IMR-90 (cell line): ENCODE data around the gene OR4F6. TPM values are rescaled to one million over a fixed set of nuclear protein-coding genes. Genes with fewer than 3 reads are reported as not detected.

Experiments used
- ATAC-seq: fragments of 200-7000 bp; cut with Tn5 transposase; 2 replicates; pipeline ENCODE4 v1.9.1; 2020; ENCODE audit warnings: low read depth, mild to moderate bottlenecking, moderate library complexity
- BruUV-seq: library from RNA; stranded (reverse); fragments of 400-500 nt; replicated peaks from 2 replicates; lab custom pipeline; 2021; lab: Mats Ljungman, UMichigan
- CTCF ChIA-PET: fragments of 300-600 bp; formaldehyde crosslinking; extraction: SDS; loops from one replicate; lab custom pipeline; 2021; ENCODE audit warnings: antibody characterized with exemption; lab: Yijun Ruan, JAX
- POLR2A ChIA-PET: fragments of 300-600 bp; sonication (Branson Sonifier 250); formaldehyde crosslinking; loops from one replicate; lab custom pipeline; 2022; ENCODE audit warnings: antibody characterized with exemption; ENCODE audit not compliant: unreplicated experiment; lab: Charles Lee
- DNase-seq: peaks from one replicate; pipeline ENCODE4 v3.0.0; 2013
- H2AFZ ChIP-seq: replicated peaks from 2 replicates; pipeline ENCODE3; 2013; ENCODE audit warnings: low read length, mild to moderate bottlenecking; ENCODE audit not compliant: poor library complexity
- H2AK5ac ChIP-seq: 2 replicates; pipeline ENCODE4 v1.6.1; 2013; ENCODE audit warnings: low read depth, low read length, inconsistent platforms
- H2AK9ac ChIP-seq: replicated peaks from 2 replicates; pipeline ENCODE3; 2013; ENCODE audit warnings: mild to moderate bottlenecking, low read depth, low read length, moderate library complexity; ENCODE audit not compliant: poor library complexity
- H2BK120ac ChIP-seq: 2 replicates; pipeline ENCODE4 v1.6.1; 2013; ENCODE audit warnings: low read depth, low read length, inconsistent platforms
- H2BK15ac ChIP-seq: 3 replicates; pipeline ENCODE4 v1.6.1; 2013; ENCODE audit warnings: low read depth, low read length, inconsistent platforms
- H2BK20ac ChIP-seq: 2 replicates; pipeline ENCODE4 v1.6.1; 2013; ENCODE audit warnings: low read depth, mild to moderate bottlenecking, inconsistent platforms, low read length, moderate library complexity
- H2BK5ac ChIP-seq: 2 replicates; pipeline ENCODE4 v1.6.1; 2013; ENCODE audit warnings: mild to moderate bottlenecking, low read depth, low read length, inconsistent platforms; ENCODE audit not compliant: poor library complexity, severe bottlenecking
- H3K14ac ChIP-seq: replicated peaks from 2 replicates; pipeline ENCODE4 v1.6.1; 2013; ENCODE audit warnings: low read depth, low read length, inconsistent platforms
- H3K18ac ChIP-seq: 2 replicates; pipeline ENCODE4 v1.6.1; 2013; ENCODE audit warnings: low read depth, low read length, control low read depth
- H3K23ac ChIP-seq: 2 replicates; pipeline ENCODE4 v1.6.1; 2013; ENCODE audit warnings: low read depth, low read length, inconsistent platforms
- H3K27ac ChIP-seq: 2 replicates; pipeline ENCODE4 v1.5.1; 2013; ENCODE audit warnings: mild to moderate bottlenecking, control low read depth, low read length; ENCODE audit not compliant: insufficient read depth
- H3K27me3 ChIP-seq: 2 replicates; pipeline ENCODE4 v1.6.1; 2013; ENCODE audit warnings: low read length; ENCODE audit not compliant: control insufficient read depth, insufficient read depth
- H3K36me3 ChIP-seq: 2 replicates; pipeline ENCODE4 v1.6.1; 2013; ENCODE audit warnings: low read length, mixed read lengths; ENCODE audit not compliant: control insufficient read depth, insufficient read depth
- H3K4ac ChIP-seq: 2 replicates; pipeline ENCODE4 v1.6.1; 2013; ENCODE audit warnings: low read depth, low read length, inconsistent platforms
- H3K4me1 ChIP-seq: 2 replicates; pipeline ENCODE4 v1.6.1; 2013; ENCODE audit warnings: low read length, mixed read lengths; ENCODE audit not compliant: control insufficient read depth, insufficient read depth
- H3K4me2 ChIP-seq: 2 replicates; pipeline ENCODE4 v1.6.1; 2013; ENCODE audit warnings: low read depth, mild to moderate bottlenecking, control low read depth, low read length, moderate library complexity
- H3K4me3 ChIP-seq: 2 replicates; pipeline ENCODE4 v1.5.1; 2013; ENCODE audit warnings: low read depth, mild to moderate bottlenecking, control low read depth, low read length, moderate library complexity; ENCODE audit not compliant: insufficient read depth
- H3K56ac ChIP-seq: 2 replicates; pipeline ENCODE4 v1.6.1; 2013; ENCODE audit warnings: low read length, inconsistent platforms; ENCODE audit not compliant: insufficient read depth; ENCODE audit errors: extremely low read depth
- H3K79me1 ChIP-seq, 2 experiments: 2 replicates each; pipeline ENCODE4 v1.6.1; 2013; ENCODE audit warnings: low read length in 2 of 2, inconsistent platforms in 1 of 2, low read depth in 1 of 2
- H3K9ac ChIP-seq: 2 replicates; pipeline ENCODE4 v1.6.1; 2013; ENCODE audit warnings: low read depth, low read length, control low read depth
- H3K9me1 ChIP-seq: 2 replicates; pipeline ENCODE4 v1.6.1; 2013; ENCODE audit warnings: low read length, inconsistent platforms; ENCODE audit not compliant: insufficient read depth
- H3K9me3 ChIP-seq: 2 replicates; pipeline ENCODE4 v1.6.1; 2013; ENCODE audit warnings: low read length; ENCODE audit not compliant: control insufficient read depth, insufficient read depth
- H4K20me1 ChIP-seq: 2 replicates; pipeline ENCODE4 v1.6.1; 2013; ENCODE audit warnings: low read length, inconsistent platforms; ENCODE audit not compliant: insufficient read depth
- H4K5ac ChIP-seq: 2 replicates; pipeline ENCODE4 v1.6.1; 2013; ENCODE audit warnings: mild to moderate bottlenecking, low read depth, low read length, control low read depth
- H4K8ac ChIP-seq, 2 experiments: 2 replicates each; pipeline ENCODE4 v1.6.1; 2013; ENCODE audit warnings: low read depth in 2 of 2, low read length in 2 of 2, control low read depth in 1 of 2, inconsistent platforms in 1 of 2
- H4K91ac ChIP-seq: 2 replicates; pipeline ENCODE4 v1.6.1; 2013; ENCODE audit warnings: low read depth, low read length, inconsistent platforms; ENCODE audit not compliant: insufficient read depth
- BHLHE40 ChIP-seq: fragments of 150-350 bp; IDR thresholded peaks from 2 replicates; pipeline ENCODE4 v1.6.1; 2016; ENCODE audit warnings: mild to moderate bottlenecking, low read depth, low read length
- CEBPB ChIP-seq: IDR thresholded peaks from 2 replicates; pipeline ENCODE4 v1.6.1; 2012; ENCODE audit warnings: low read depth, low read length, improper control_type of control experiment
- CHD1 ChIP-seq: IDR thresholded peaks from 2 replicates; pipeline ENCODE4 v1.6.1; 2012; ENCODE audit warnings: low read depth, low read length, improper control_type of control experiment
- FOS ChIP-seq: fragments of 150-350 bp; IDR thresholded peaks from 2 replicates; pipeline ENCODE4 v1.6.1; 2016; ENCODE audit warnings: low read depth, low read length
- MAFK ChIP-seq: IDR thresholded peaks from 2 replicates; pipeline ENCODE4 v1.6.1; 2012; ENCODE audit warnings: low read depth, low read length, improper control_type of control experiment
- MAZ ChIP-seq: IDR thresholded peaks from 2 replicates; pipeline ENCODE4 v1.6.1; 2012; ENCODE audit warnings: low read depth, mild to moderate bottlenecking, low read length, improper control_type of control experiment, moderate library complexity, borderline replicate concordance
- MXI1 ChIP-seq: IDR thresholded peaks from 2 replicates; pipeline ENCODE4 v1.6.1; 2012; ENCODE audit warnings: low read depth, mild to moderate bottlenecking, low read length, moderate library complexity, borderline replicate concordance
- NFE2L2 ChIP-seq: fragments of 150-350 bp; IDR thresholded peaks from 2 replicates; pipeline ENCODE4 v1.6.1; 2016; ENCODE audit warnings: low read depth, mild to moderate bottlenecking, low read length
- POLR2A ChIP-seq: IDR thresholded peaks from 2 replicates; pipeline ENCODE4 v1.6.1; 2012; ENCODE audit warnings: mild to moderate bottlenecking, low read depth, low read length
- RAD21 ChIP-seq: IDR thresholded peaks from 2 replicates; pipeline ENCODE4 v1.6.1; 2012; ENCODE audit warnings: low read length, improper control_type of control experiment
- RCOR1 ChIP-seq: IDR thresholded peaks from 2 replicates; pipeline ENCODE4 v1.6.1; 2012; ENCODE audit warnings: mild to moderate bottlenecking, low read length, improper control_type of control experiment; ENCODE audit not compliant: insufficient replicate concordance
- RFX5 ChIP-seq: IDR thresholded peaks from 2 replicates; pipeline ENCODE4 v1.8.0; 2012; ENCODE audit warnings: low read depth, mild to moderate bottlenecking, low read length, moderate library complexity
- SMC3 ChIP-seq: fragments of 150-350 bp; IDR thresholded peaks from 2 replicates; pipeline ENCODE4 v1.6.1; 2016; ENCODE audit warnings: low read depth, mild to moderate bottlenecking, antibody characterized with exemption, low read length, moderate library complexity
- USF2 ChIP-seq: fragments of 150-350 bp; IDR thresholded peaks from 2 replicates; pipeline ENCODE4 v1.6.1; 2017; ENCODE audit warnings: mild to moderate bottlenecking, antibody characterized with exemption, low read length, low read depth
- WGBS, 2 experiments: methylation state at CpG; one replicate each; pipeline versions ENCODE4 v1.1.5 to v1.1.7; 2013; ENCODE audit warnings: missing lambda C conversion rate in 2 of 2; ENCODE audit not compliant: insufficient read length in 1 of 2; ENCODE audit errors: extremely low coverage in 2 of 2; 5-methylcytosine and 5-hydroxymethylcytosine counted together
- dilution Hi-C: fragments of 300-500 bp; cut with HindIII; formaldehyde crosslinking; loops from one replicate; pipeline ENCODE4 v1.14.3; 2018; ENCODE audit warnings: low sequenced_read_pairs; ENCODE audit not compliant: unreplicated experiment
- in situ Hi-C: fragments of 300-500 bp; cut with MboI; formaldehyde crosslinking; loops from 3 replicates; pipeline ENCODE4 v1.14.3; 2019; ENCODE audit warnings: low sequenced_read_pairs, inconsistent platforms, mixed read lengths
- intact Hi-C: fragments of 100-400 bp; cut with micrococcal nuclease; formaldehyde crosslinking; loops from 2 replicates; pipeline ENCODE4 v1.10.0; 2022
- polyA plus RNA-seq, 3 experiments: library from polyadenylated mRNA; depleted of rRNA; stranded (reverse); fragments of >200 nt; gene quantifications; 2 replicates each; pipeline ENCODE4 v1.2.3, GENCODE V29; 2012; ENCODE audit warnings: low replicate concordance in 1 of 3
- total RNA-seq: library from RNA; depleted of rRNA; stranded (reverse); fragments of >200 nt; gene quantifications from 2 replicates; pipeline ENCODE4 v1.2.3, GENCODE V29; 2012
- TF ChIP-seq, protein P1 (sequence below): conservative IDR thresholded peaks from 2 replicates; pipeline ENCODE4 v1.5.1; 2012; ENCODE audit warnings: mild to moderate bottlenecking, low read depth, low read length, improper control_type of control experiment
- TF ChIP-seq, protein P2 (sequence below): fragments of 150-350 bp; IDR thresholded peaks from 2 replicates; pipeline ENCODE4 v1.6.1; 2016; ENCODE audit warnings: low read depth, mild to moderate bottlenecking, low read length, moderate library complexity, borderline replicate concordance

OR4F6 gene
- total and polyA plus RNA-seq, 2 of the 4 experiments (the other 2 are of a cell fraction), result not detected

DNA sequence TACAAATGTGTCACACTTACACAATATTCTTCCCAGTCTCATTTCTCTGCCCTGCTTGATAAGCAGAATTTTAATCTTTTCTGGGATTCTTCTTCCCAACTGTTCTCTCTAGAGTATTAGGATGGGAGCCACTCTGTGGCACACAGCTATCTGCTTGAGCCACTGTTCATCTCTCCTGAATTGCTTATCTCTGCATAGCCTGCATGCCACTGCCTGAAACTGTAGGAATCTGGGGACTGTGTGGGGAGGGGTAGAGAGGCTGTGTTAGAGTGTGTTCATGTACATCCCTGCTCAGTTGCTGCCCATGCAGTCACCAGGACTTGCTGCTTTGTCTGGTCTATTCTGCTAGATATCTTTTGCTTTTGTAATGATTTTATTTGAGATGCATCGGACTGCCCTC, 2.3 kb upstream of the OR4F6 start:
- H2AK9ac ChIP-seq, result no peak overlapping the region
- no CpG with 5 or more reads among the region's 1 CpG for WGBS, 2 experiments
- 0 out of 2 replicates have a peak, but pooled peaks cover 2% of the 10 kb centered on the region for H3K9me3 ChIP-seq
- dilution Hi-C loops, result no loop called here
- H3K4me1 ChIP-seq, result peaks cover 9% of the 10 kb centered on the region
- H3K4me3 ChIP-seq, result no peak overlapping the region
- no peak for DNase-seq
- H2BK5ac ChIP-seq, result peak overlapping the region; percentile 14
- no peaks in the 10 kb centered on the region for H3K36me3 ChIP-seq
- no peak overlapping the region for H3K14ac ChIP-seq
- peak; percentile 76 for ATAC-seq
- no peak overlapping the region for H3K23ac ChIP-seq
- no peaks in the 10 kb centered on the region for H3K79me1 ChIP-seq
- no peaks in the 10 kb centered on the region for H4K20me1 ChIP-seq
- H3K18ac ChIP-seq, result peak overlapping the region; percentile 33; the same call in 1 of the 2 replicates
- peak overlapping the region; percentile 14; the same call in 1 of the 2 replicates for H3K4ac ChIP-seq
- no peak overlapping the region for H2AK5ac ChIP-seq
- no peaks in the 10 kb centered on the region for H3K27me3 ChIP-seq
- H3K27ac ChIP-seq, result no peak overlapping the region; the same call in 1 of the 2 replicates
- H4K8ac ChIP-seq, result no peak overlapping the region
- ChIA-PET CTCF (no interaction called here), POLR2A (no interaction called here)
- no peak overlapping the region for H2AFZ ChIP-seq
- H3K9ac ChIP-seq, result no peak overlapping the region
- peak overlapping the region; percentile 67; the same call in 1 of the 2 replicates for H2BK20ac ChIP-seq
- no peaks in the 10 kb centered on the region; the same call in 1 of the 2 replicates for H3K9me1 ChIP-seq
- no peak overlapping the region for H4K91ac ChIP-seq
- intact Hi-C loops, result no loop called here
- in situ Hi-C loops, result no loop called here
- no peak overlapping the region for H3K56ac ChIP-seq
- BruUV-seq, result no TSS peak
- no peak overlapping the region for H3K4me2 ChIP-seq
- H2BK120ac ChIP-seq, result peak overlapping the region; percentile 4
- TF ChIP-seq CEBPB, result no peak
- TF ChIP-seq CHD1, result no peak
- TF ChIP-seq, protein P1, sequence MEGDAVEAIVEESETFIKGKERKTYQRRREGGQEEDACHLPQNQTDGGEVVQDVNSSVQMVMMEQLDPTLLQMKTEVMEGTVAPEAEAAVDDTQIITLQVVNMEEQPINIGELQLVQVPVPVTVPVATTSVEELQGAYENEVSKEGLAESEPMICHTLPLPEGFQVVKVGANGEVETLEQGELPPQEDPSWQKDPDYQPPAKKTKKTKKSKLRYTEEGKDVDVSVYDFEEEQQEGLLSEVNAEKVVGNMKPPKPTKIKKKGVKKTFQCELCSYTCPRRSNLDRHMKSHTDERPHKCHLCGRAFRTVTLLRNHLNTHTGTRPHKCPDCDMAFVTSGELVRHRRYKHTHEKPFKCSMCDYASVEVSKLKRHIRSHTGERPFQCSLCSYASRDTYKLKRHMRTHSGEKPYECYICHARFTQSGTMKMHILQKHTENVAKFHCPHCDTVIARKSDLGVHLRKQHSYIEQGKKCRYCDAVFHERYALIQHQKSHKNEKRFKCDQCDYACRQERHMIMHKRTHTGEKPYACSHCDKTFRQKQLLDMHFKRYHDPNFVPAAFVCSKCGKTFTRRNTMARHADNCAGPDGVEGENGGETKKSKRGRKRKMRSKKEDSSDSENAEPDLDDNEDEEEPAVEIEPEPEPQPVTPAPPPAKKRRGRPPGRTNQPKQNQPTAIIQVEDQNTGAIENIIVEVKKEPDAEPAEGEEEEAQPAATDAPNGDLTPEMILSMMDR, result no peak
- TF ChIP-seq RFX5, result no peak
- no peak for TF ChIP-seq POLR2A
- no peak for TF ChIP-seq USF2
- TF ChIP-seq BHLHE40, result no peak
- no peak for TF ChIP-seq NFE2L2
- TF ChIP-seq RAD21, result no peak
- TF ChIP-seq FOS, result no peak
- no peak for TF ChIP-seq MAZ
- TF ChIP-seq MAFK, result no peak
- TF ChIP-seq, protein P2, sequence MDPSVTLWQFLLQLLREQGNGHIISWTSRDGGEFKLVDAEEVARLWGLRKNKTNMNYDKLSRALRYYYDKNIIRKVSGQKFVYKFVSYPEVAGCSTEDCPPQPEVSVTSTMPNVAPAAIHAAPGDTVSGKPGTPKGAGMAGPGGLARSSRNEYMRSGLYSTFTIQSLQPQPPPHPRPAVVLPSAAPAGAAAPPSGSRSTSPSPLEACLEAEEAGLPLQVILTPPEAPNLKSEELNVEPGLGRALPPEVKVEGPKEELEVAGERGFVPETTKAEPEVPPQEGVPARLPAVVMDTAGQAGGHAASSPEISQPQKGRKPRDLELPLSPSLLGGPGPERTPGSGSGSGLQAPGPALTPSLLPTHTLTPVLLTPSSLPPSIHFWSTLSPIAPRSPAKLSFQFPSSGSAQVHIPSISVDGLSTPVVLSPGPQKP, result no peak
- TF ChIP-seq MXI1, result no peak
- no peak for TF ChIP-seq SMC3
- no peak for TF ChIP-seq RCOR1
- no peak overlapping the region for H4K5ac ChIP-seq
- 0 out of 3 replicates have a peak overlapping the region, but pooled peaks have one; percentile 12 for H2BK15ac ChIP-seq
